Stimulated activated CD4-positive, alpha-beta T cell treated with anti-CD3 and anti-CD28 coated beads, Interleukin-15, amount 100 ng/mL, for 24 hours (primary cell): ENCODE data around the gene PDGFB.

Source experiments
- DNase-seq: peaks from one replicate; pipeline ENCODE4 v3.0.0-alpha.2; 2020

The PDGFB gene

DNA sequence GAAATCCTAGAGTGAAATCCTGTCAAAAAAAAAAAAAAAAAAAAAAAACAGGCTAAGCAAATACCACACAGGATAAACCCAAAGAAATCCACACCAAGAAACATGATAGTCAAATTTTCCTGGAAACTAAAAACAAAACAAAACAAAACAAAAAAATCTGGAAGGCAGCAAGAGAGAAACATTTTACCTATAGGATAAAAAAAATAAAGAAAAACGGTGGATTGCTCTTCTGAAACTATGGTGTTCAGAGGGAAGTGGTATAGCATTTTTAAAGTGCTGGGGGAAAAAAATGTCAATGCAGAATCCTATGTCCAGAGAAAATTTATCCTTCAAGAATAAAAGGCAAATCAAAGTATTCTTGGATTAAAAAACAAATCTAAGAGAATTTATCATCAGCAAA is 50.7 kb downstream of the PDGFB start:
- DNase-seq: no peak

DNA sequence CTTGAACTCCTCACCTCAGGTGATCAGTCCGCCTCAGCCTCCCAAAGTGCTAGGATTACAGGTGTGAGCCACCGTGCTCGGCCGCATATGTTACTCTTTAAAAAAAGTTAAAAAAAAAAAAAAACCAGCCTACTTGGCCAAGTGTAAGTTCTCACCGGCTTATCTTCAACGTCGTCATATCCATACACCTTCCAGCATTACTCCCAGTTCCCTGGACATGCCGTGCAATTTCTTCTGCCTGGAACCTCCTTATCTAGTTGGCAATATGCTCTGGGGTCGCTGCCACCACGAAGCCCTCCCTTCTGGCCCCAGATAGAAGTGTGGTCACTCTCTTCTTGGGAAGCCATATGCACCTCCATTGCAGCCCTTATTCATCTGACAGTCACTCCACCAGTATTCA is 56.0 kb downstream of the PDGFB start:
- DNase-seq: no peak

DNA sequence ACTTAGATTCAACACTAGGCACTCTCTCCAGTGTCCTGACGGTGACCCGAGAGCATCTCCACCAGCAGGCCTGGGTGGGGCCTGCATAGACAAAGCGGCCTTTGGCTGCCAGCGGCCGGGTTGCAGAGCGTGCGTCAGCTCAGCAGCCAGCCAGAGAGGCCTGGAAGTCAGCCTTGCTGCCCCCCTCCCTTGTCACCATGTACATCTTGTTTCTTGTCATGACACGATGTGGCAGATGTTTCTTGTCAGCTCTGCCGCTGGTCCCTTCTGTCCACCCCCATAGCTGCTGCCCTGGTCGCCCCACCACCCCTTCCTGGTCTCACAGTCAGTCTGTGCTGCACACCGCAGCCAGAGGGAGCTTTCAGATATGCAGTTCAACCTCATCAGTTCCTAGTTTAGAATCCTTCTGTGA is 59.2 kb downstream of the PDGFB start:
- DNase-seq: no peak

- DNase-seq: no peak
These were observed 59.9 kb downstream of the PDGFB start for GRCh38 chr22:39184586-39185577.

DNA sequence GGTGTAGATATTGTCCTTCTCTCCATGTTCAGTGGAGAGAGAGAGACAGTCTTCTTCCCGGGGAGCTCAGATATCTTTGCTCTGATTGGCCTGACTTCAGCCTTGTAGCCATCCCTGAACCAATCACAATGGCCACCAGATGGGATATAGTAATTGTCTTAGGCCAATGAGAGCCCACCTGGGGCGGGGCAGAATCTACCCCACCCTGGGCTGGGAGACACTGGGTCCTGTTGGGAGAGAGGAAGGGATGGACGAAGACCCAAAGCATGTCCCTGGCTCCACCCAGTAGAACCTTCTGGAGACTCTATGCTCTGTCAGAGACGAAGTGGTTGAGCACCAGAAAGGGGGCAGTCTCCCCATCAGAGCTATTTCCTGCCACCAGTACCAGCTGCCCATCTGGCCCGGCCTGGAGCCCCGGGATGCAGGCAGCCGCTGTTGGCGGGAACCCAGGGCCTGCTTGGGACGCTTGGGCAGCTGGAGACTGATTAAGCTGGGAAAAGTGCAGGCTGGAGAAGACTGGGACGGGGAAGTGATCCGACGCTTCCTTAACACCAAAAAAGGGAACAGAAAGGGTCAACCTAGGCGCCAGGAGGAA is 60.7 kb downstream of the PDGFB start:
- no peak for DNase-seq

- DNase-seq: no peak
These were observed 62.2 kb downstream of the PDGFB start for GRCh38 chr22:39182478-39183030.

DNA sequence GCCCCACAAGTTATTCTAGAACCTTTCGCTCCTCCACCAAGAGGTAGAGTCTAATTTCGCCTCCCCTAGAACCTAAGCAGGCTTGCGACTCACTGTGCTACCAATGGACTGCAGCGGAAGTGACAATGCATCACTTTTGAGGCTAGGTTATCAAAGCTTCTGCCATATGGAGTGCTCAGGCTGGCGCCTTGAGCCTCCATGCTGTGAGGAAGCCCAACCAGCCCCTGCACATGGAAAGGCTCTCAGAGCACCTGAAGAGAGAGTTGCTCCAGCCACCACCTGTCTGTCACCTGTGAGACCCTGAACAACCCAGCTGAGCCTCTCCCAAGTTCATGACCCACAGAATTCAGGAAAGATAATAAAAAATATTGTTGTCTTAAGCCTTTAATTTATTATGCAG is 63.0 kb downstream of the PDGFB start:
- no peak for DNase-seq

DNA sequence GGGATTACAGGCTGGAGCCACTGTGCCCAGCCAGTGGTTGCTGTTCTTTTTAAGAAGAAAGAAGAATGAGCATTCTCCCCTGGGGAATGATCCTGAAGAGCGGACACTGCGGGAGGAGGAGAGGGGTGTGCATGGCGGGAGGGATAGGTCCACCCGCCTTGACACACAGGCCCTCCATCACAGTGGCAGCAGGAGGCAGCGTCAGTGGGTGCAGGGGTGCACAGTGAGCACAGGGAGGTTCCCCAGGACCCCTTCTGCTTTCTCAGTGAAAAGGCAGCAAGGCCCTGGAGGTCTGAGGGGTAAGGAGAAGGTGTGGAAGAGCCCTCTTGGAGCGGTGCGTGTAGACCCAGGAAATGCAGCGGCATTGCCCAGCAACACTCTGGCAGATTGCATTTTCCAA is 63.4 kb downstream of the PDGFB start:
- DNase-seq: no peak

DNA sequence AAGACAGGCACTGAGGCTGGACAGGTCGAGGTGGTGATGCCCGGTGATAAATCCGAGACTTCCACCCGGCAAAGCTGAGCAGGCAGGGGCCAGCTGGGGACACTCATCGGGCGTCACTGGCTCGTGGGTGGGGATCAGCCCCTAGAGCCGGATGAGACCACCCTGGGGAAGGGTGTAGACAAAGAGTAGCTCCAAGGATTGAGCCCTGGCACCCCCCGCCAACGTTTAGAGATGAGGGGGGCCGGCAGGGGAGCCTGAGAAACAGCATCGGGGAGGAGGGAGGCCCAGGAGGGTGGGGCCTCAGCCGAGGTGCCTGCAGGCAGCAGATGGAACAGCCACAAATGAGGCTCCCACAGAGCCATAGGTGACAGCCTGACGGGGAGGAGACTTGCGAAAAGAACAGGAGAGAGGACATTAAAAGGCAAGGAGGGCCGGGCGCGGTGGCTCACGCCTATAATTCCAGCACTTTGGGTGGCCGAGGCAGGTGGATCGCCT is 64.9 kb downstream of the PDGFB start:
- DNase-seq: no peak

DNA sequence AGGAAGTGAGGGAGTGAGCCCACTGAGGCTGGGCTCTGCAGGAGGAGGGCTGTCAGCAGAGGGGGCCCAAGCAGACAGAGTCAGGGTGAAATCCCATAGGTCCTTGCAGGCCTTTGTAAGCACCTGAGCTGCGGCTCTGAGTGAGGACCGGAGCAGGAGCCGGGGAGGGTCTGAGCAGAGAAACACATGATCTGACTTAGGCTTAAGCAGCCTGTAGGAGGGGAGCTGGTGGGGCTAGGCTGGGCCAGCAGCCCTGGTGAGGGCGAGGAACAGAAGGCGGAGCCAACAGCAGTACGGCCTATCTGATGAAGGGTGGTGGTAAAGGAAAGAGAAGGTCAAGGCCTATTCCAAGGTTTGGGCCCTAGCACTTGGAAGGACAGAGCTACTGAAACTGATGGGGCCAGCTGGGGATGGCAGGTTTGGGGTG is 65.4 kb downstream of the PDGFB start:
- DNase-seq: no peak

- DNase-seq: no peak
These were observed 66.3 kb downstream of the PDGFB start for GRCh38 chr22:39178206-39179111.

- DNase-seq: no peak
These were observed 67.0 kb downstream of the PDGFB start for GRCh38 chr22:39177791-39178190.

DNA sequence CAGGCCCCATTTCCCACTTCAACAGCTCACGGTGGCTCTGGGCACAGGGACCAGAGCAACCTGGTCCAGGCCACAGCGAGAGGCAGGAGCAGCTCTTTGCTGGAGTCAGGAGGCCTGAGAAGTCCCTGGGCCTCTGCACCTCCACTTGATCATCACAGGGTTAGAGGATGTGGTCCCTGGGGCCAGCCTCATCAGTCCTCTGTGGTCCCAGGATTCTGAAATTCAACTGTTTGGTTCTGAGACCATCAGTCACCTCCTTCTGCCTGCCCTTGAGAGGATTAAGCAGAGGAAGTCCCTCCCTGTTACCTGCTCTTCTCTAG is 67.4 kb downstream of the PDGFB start:
- no peak for DNase-seq

DNA sequence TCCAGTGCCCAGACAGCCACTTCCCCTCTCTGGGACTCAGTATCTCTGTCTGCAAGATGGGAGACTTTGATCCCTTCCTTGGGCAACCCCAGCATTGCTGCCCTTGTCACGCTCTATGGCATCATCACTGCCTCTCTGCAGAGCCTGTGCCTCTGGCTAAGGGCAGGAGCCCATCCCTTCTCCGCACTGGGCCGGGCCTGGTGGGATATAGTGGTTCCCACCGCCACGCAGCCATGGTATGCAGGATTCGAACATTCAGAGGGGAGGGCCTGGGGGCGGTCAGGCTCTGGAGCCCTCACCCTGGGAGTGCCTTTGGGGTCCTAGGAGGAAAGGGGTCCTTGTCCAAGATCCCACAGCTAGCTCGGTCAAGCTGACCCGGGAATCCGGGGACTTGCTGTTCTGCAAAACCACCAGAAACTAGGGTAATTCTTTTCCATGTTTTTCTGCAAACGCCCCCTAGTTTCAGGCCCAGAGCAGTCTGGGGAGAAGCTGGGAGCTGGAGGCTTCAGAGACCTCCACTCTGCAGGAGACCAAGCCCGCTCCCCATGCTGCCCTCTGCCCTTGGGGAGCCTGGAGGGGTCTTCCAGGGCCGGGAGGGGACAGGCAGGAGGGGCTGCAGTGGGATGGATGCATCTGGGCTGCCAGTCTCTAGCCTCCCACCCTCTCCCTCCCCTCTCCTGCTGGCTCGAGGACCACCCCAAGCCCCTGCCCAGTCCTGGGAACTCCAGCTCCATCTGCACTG is 67.9 kb downstream of the PDGFB start:
- no peak for DNase-seq

GRCh38 chr22:39176143-39176713 is 68.6 kb downstream of the PDGFB start:
- DNase-seq: no peak

DNA sequence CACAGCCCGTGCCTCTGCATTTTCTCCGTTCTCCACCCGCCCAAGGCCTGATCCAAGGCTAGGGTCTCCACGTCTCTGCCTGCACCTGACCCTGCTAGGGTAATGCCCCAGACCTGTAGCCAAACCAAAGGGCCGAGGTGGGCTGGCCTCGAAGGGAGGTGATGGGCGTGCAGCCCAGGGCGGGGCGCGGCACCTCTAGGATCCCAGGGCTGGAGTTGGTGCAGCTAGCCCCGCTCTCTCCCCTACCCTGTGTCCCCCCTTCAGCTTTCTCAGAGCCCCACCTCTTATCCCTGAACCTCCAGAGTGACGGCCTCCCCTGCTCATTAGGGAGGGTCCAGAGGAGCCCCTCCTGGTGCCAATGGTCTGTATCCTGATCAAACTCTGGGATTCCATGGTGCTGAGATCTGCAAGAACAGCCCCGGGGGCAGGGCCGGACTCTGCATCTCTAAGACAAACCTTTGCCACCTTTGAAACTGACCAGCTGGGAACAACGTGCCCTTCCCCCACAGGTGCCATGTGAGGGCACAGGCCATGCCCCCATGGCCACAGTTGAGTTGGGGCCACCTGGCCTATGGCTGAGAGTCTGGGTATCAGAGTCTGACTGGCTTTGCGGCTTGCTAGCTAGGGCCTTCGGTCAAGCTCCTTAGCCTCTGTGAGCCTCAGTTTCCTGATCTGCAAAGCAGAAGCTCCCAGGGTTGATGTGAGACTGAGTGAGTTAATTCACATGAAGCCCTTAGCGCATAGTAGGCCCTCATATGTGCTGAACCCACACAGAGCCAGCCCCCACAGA is 69.2 kb downstream of the PDGFB start:
- no peak for DNase-seq

- peak; percentile 59 for DNase-seq
These were observed 70.1 kb downstream of the PDGFB start for GRCh38 chr22:39174498-39175352.

- DNase-seq: peak; percentile 49
These were observed 70.8 kb downstream of the PDGFB start for GRCh38 chr22:39173787-39174497.
